ENCODE data around the gene ACOT4.
"Not testable (repeated sequence)": the region's sequence is repeated elsewhere in the genome, so short reads cannot be mapped to it uniquely, and the experiment has no call there.

Gene ACOT4

DNA sequence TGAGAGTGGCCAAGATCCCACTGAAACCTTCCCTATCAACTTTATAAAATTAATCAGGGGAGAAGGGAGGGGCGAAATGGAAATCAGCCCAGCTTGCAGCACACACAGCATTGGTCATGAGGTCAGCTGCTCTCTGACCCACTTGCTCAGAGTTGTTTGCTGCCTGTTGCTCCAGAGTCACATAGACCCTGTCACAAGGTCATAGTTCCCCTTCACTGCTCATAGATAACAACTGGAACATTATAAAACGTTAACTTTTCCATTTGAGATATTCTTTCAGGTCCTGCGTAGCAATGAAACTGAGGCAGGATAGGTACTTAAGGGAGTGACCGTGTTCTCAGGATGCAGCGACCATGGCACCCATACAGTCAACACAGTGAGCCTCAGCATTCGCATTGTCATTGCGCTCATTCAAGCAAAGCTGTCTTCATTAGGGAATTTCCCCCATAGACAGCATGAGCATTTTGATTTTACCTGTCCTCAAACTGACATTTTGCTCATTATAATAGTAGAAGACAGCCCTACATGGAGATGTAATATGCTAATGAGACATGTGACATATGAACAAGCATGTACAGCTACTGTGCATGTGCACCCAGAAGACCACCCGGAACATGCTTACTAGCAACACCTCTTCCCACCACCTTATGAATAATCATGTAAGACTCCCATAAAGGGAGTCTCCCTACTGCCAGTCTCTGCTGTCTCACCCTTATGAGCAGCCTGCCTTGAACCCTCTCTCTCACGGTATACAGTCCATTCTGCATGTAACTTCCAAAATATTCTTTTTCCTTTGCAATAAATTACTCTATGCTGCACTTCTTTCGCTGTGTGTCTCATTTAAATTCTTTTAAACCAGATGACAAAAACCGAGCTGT, 9.3 kb upstream of the ACOT4 start:
- not testable (repeated sequence) for DNase-seq

DNA sequence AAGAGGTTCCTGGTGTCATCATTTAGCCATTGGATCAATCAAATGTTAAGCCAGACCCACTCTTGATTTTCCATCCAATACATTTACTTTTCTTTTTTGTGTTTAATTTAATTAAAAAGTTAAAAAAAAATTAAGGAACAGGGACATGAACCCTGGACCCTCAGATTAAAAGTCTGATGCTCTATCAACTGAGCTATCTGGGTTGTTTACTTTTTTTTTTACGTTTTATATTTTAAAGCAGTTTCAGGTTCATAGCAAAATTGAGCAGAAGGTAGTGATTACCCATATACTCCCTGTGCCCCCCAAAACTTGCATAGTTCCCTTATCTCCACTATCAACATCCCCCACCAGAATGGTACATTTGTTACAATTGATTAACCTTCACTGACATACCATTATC, 3.0 kb upstream of the ACOT4 start:
- no peak for DNase-seq

DNA sequence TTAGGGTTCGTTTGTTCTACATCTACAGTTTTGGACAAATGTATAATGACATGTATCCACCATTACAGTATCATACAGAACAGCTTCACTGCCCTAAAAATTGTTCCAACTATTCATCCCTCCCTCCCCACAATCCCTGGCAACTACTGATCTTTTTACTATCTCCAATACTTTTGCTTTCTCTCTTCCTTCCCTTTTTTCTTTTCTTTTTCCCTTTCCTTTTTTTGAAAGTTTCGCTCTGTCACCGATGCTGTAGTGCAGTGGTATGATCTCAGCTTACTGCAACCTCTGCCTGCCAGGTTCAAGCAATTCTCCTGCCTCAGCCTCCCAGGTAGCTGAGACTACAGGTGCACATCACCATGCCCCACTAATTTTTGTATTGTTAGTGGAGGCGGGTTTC, 2.6 kb upstream of the ACOT4 start:
- no peak for DNase-seq

DNA sequence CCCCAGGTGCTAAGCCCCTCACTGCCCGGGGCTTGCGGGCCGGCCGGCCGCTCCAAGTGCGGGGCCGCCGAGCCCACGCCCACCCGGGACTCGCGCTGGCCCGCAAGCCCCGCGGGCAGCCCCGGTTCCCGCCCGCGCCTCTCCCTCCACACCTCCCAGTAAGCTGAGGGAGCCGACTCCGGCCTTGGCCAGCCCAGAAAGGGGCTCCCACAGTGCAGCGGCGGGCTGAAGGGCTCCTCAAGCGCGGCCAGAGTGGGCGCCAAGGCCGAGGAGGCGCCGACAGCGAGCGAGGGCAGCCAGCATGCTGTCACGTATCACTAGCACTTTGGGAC, 1.0 kb upstream of the ACOT4 start:
- not testable (repeated sequence) for DNase-seq

DNA sequence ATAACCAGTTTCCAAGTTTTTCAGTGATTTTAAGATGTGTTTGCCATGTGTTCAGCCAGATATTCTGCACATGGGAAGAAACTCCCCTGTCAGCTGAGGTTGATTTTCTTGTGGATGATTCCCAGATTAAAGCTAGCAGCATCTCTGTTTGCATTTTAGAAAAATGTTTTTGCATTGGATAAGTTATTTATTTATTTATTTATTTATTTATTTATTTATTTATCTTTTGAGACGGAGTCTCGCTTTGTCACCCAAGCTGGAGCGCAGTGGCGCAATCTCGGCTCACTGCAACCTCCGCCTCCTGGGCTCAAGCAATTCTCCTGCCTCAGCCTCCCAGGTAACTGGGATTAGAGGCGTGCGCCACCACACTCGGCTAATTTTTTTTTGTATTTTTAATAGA, 2.8 kb downstream of the ACOT4 start:
- no peak for DNase-seq

DNA sequence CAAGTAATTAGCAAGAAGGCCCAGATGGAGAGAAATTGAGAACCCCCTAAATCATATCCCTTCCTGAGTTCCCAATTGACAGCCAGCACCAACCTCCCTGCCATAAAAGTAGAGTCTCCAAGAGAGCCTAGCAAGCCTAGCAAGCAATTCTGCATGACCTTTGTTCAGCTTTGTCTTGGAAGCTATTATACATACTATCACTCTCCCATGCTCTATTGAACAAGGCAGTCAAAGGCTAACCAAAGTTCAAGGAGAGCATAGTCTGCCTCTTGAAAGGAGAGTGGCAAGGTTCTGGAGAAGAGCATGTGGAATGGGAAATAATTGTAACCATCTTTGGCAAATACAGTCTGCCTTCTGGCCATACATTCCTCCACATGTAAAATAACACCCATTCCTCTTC, 7.8 kb downstream of the ACOT4 start:
- DNase-seq = no peak

DNA sequence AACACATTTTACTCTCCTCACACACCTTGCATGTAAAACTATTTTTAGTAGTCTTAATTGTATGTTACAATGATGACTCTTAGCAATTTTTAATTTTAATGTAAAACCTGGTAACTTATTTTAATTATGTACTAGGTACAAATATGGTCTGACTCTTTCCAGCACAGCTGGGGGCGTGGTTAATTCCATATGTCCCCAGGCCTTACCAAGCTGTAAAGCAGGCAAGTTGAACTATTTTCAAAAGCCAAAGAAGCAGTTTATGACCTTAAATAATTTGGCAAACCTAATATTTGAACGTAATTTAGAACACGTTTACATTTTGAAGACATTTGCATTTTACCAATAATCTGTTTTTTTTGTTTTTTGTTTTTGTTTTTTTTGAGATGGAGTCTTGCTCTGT, 11.3 kb downstream of the ACOT4 start:
- no peak for DNase-seq

DNA sequence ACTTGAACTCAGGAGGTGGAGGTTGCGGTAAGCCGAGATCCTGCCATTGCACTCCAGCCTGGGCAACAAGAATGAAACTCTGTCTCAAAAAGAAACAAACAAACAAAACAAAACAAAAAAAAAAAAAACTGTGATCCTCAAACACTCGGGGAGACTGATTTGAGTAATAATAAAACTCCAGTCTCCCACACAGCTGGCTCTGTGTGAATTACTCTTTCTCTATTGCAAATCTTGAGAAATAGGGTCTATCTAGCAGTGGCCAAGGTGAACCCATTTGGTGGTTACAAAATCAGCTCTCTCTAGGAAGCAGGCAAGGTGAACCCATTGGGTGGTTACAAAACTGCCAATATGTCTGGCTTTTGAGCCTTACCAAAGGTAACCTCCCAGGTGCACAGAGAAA, 14.6 kb downstream of the ACOT4 start:
- DNase-seq = no peak

DNA sequence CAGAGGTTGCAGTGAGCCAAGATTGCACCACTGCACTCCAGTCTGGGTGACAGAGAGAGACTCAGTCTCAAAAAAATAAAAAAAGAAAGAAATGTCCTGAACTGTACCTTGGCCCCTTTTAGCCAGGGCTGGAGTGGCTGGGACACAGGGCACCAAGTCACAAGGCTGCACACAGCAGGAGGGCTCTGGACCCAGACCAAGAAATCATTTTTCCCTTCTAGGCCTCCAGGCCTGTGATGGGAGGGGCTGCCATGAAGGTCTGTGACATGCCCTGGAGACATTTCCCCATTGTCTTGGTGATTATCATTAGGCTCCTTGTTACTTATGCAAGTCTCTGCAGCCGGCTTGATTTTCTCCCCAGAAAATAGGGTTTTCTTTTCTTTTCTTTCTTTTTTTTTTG, 15.6 kb downstream of the ACOT4 start:
- no peak for DNase-seq

DNA sequence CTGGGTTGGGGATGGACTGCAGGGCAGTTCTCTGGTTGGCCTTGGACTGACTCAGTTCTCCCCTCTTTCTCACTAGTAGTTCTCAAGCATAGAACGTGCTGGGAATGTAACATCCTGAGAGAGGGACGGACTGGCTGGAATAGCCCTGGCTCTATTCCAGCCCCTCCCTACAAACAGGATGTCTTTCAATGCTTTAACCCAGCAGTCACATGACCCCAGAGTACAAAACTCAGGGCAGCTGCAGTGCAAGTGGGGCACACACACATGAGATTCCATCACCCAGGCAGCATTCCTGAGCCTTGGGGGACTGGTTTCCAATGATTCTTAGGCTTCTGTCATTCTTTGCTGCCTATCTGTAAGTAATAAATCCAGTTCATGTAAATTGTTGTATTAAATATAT, 19.0 kb downstream of the ACOT4 start:
- no peak for DNase-seq

DNA sequence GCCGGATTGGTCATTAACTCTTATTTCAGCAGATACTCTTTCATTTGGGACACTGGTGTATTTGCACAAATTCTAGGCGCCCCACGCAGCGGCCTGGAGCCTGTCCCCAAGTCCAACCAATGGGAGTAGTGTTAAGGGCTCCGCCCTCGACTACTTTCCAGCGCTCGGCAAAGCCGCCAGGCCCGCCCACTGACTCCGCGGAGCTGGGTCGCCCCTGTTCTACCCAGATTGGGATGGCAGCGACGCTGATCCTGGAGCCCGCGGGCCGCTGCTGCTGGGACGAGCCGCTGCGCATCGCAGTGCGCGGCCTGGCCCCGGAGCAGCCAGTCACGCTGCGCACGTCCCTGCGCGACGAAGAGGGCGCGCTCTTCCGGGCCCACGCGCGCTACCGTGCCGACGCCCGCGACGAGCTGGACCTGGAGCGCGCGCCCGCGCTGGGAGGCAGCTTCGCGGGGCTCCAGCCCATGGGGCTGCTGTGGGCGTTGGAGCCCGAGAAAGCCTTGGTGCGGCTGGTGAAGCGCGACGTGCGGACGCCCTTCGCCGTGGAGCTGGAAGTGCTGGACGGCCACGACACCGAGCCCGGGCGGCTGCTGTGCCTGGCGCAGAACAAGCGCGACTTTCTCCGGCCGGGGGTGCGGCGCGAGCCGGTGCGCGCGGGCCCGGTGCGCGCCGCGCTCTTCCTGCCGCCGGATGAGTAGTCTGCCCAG, 20.8 kb downstream of the ACOT4 start, which contains the start of gene ACOT6:
Gene ACOT6 (plus strand): TSS at position 179 of the 707 bp plus-strand sequence. CDS start 55 bp downstream, at position 234.
- DNase-seq = peak; percentile 33

DNA sequence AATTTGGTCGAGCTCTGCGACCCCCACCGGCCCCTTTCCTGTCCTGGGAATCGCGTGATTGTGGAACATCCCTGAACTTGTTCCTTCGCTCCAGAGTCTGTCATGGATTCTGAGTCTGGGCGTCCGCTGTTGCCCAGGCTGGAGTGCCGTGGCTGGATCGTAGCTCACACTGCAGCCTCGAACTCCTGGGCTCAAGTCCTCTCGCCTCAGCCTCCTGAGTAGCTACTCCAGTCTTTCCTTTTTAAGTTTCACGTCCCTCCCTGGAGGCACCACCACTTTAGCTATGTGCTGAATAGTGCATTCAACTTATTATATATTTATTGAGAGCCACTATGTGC, 21.3 kb downstream of the ACOT4 start:
- no peak for DNase-seq

DNA sequence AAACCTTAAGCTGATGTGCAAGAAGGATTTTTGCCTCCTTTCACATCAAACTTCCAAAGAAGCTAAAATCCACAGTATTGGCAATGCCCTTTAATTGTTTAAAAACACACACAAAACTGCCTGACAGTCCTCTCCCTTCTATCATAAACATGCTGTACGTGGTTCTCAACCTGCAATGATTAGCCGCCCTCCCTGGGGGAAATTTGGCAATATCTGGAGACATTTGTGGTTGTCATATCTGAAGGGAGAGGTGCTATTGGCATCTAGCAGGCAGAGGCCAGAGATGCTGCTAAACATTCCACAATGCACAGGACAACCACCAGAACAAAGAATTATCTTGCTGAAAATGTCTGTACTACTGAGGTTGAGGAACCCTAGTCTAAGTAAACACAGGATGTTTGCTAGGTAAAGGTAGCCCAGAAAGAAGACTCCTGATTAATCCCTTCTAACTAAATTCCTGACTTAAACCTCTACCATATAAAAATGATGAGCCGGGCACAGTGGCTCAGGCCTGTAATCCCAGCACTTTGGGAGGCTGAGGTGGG, 21.8 kb downstream of the ACOT4 start:
- DNase-seq = no peak

DNA sequence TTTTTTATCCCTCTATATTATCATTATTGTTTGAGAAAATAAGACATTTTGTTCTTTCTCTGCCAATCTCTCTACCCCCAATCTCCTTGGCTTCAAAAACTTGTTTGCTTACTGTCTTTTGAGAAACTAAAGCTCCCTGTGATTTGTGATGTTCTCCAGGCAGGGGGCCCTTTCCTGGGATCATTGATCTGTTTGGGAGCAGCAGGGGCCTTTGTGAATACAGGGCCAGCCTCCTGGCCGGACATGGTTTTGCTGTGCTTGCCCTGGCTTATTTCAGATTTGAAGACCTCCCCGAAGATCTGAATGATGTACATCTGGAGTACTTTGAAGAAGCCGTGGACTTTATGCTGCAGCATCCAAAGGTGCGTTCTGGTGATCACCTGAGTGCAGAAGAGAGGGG, 25.2 kb downstream of the ACOT4 start:
- DNase-seq = no peak

DNA sequence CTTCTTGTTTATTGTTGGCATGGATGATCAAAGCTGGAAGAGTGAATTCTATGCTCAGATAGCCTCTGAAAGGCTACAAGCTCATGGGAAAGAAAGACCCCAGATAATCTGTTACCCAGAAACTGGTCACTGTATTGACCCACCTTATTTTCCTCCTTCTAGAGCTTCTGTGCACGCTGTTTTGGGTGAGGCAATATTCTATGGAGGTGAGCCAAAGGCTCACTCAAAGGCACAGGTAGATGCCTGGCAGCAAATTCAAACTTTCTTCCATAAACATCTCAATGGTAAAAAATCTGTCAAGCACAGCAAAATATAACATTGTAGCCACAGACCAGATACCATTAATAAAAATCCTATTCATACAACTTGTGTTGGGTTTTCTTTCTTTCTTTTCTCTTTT, 27.9 kb downstream of the ACOT4 start:
- DNase-seq = no peak

DNA sequence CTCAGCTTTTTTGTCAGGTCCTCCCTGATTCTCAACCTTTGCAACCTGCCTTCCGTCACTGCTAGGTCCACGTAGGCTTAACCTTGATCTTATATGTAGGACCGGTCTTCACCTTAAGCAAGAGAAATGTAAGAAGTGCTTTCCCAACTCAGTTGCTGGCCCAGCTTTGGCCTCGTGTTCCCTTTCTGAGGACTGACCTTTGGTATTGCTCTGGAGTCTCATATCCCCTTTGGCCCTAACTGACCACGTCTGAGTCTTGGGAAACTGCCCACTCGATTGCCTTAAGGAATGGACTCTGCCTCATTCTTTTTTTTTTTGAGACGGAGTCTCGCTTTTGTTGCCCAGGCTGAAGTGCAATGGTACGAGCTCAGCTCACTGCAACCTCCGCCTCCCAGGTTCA, 28.6 kb downstream of the ACOT4 start:
- no peak for DNase-seq

DNA sequence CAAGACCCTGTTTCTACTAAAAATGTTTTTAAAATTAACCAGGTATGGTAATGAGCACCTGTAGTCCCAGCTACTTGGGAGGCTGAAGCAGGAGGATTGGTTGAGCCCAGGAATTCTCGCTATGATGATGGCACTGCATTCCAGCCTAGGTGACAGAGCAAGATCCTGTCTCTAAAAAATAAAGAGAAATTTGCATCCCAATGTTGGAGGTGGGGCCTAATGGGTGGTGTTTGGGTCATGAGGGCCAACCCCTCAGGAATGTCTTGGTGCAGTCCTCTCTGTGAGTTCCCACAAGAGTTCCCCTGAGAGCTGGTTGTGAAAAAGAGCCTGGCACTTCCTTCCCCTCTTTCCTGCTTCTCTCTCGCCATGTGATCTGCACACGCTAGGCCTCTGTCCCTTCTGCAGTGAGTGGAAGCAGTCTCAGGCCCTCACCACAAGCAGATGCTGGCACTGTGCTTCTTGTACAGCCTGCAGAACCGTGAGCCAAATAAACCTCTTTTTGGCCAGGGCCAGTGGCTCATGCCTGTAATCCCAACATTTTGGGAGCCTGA, 31.9 kb downstream of the ACOT4 start:
- no peak for DNase-seq

DNA sequence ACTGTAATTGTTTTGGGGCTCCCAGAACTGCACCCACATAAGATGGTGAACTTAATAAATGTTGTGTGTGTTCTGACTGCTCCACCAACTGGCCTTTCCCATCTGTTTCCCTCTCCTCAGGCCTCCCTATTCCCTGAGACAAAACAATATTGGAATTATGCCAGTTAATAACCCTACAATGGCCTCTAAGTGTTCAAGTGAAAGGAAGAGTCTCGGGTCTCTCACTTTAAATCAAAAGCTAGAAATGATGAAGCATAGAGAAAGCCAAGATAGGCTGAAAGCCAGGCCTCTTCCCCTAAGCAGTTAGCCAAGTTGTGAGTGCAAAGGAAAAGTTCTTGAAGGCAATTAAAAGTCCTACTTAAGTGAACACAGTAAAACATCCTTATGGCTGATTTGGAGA, 34.0 kb downstream of the ACOT4 start:
- no peak for DNase-seq

DNA sequence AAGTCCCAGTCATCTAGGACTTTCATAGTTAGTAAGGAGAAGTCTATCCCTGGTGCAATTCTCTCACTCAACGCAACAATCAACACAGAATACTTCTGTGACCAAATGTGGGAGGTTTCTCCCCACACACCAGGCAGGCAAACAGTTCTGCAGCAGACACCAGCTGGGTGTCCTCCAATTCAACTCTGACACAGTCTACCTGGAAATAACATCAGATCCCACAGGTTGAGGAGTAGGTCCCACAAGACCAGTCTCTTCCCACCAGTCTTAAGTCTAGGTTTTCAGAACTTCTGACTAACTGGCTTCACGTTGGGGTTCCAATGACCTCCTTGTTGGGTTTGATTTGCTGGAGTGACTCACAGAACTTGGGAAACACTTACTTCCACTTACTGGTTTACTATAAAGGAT, 35.5 kb downstream of the ACOT4 start:
- DNase-seq = no peak

DNA sequence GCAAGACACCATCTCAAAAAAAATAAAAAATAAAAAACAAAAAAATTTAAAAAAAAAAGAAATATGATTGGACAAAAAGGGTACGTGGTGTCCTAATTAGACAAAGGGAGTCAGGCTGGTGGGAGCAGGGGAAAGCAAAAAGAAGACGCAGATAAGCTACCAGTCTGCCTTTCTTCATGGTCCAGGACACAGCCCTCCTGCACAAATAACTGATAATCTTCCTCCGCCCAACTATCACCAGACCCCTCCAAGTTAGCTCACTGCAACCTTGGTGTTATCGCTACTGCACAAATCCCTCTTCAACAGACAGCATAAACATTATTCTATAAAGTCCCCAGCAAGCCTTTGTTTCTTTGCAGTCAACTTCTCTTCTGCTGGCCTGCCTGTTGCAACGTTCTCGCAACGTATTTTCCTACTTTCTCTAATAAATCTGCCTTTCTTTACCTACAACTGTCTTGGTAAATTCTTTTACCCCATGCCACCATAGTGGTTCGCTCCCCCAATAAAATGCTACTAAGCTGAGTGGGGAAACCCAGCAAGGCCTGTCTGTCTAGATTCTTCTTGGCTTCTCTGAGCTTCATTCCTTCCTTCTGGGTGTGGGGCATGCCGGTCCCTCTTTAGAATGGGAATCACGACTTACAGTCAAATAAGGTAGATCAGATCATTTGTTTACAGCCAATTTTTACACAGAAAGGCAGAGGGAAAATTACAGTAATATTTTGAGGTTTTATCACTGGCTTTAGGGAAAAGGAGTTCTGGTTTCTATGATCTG, 38.5 kb downstream of the ACOT4 start:
- DNase-seq = no peak

DNA sequence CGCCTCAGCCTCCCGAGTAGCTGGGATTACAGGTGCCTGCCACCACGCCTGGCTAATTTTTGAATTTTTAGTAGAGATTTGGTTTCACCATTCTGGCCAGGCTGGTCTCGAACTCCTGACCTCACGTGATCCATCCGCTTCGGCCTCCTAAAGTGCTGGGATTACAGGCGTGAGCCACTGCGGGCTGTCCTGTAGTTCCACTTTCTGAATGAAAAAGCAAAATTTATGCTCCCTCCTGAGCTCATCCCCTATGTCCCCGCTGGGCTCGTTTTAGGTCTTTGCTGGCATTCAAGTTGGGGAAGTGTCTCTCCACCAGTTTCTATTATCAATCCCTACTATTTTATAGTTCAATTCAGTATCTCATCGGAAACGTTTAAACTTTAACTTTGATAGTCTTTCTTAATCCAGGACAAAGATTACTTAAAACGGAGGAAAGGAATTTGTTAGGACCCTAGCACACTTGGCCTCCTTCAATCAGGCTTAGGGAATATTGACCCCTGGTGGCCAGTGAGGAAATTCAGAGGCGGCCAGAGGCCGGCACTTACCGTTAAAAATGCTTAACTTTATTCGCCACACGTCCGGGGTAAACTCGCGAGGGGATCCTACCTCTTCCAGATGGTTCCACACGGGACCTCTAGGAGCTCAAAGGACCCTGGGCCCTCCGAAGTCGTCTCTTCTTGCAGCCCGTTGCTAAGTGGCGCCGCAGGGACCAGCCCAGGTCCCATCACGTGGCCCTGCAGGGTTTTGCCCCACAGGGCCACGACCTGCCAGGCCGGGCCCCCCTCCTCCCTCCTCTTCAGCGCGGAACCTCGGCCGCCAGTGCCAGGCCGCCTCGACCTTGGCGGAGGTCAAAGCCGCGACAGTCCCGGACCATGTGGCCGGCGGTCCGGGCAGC, 41.7 kb downstream of the ACOT4 start:
- DNase-seq = peak; percentile 46

Data from NCI-H510A (cell line).